Adrenal gland (tissue), 12 donors: ENCODE results near the gene ZC3H18. TPM values are rescaled to one million over a fixed set of nuclear protein-coding genes. Genes with fewer than 3 reads are reported as not detected.
A peak's percentile ranks its signal among the peaks of the same experiment; 100 is the strongest.

ENCODE experiments used
- DNase-seq, 7 donors: peaks; one replicate each; pipeline ENCODE4 v3.0.0-alpha.2; 2019 to 2020
- H3K27ac ChIP-seq, 5 donors: fragments of 200-600 bp; sonication (generic) in 4 of 5; 1 replicate in 3 of 5; 2 replicates in 2 of 5; pipeline versions ENCODE4 v1.5.1 to v1.8.0; 2016 to 2020; ENCODE audit warnings: mild to moderate bottlenecking in 1 of 5
- H3K27me3 ChIP-seq: fragments of 200-600 bp; 2 replicates; pipeline ENCODE4 v1.8.0; 2021
- H3K36me3 ChIP-seq, 2 donors: fragments of 200-600 bp; replicated peaks in 1 of 2; 1 replicate in 1 of 2; 2 replicates in 1 of 2; pipeline versions ENCODE4 v1.5.1 to v1.8.0; 2018 to 2022
- H3K4me1 ChIP-seq, 2 donors: fragments of 200-600 bp; replicated peaks in 1 of 2; 1 replicate in 1 of 2; 2 replicates in 1 of 2; pipeline versions ENCODE4 v1.5.1 to v1.8.0; 2018 to 2021
- H3K4me3 ChIP-seq, 4 donors: fragments of 200-600 bp; sonication (generic) in 3 of 4; one replicate each; pipeline ENCODE4 v1.5.1; 2016 to 2018
- H3K9me3 ChIP-seq, 3 donors: fragments of 200-600 bp; sonication (generic) in 1 of 3; replicated peaks in 1 of 3; 1 replicate in 2 of 3; 2 replicates in 1 of 3; pipeline versions ENCODE4 v1.5.1 to v1.8.0; 2016 to 2021
- CTCF ChIP-seq, 6 experiments: fragments of 450-650 bp in 4 of 6; fragments of 200-600 bp in 2 of 6; sonication (generic) in 1 of 6; IDR thresholded peaks; 1 replicate in 5 of 6; 2 replicates in 1 of 6; pipeline versions ENCODE4 v1.5.1 to v1.8.0; 2016 to 2021; ENCODE audit warnings: antibody characterized with exemption in 6 of 6, mild to moderate bottlenecking in 2 of 6, moderate library complexity in 1 of 6
- POLR2A ChIP-seq, 2 donors: fragments of 450-650 bp; IDR thresholded peaks; one replicate each; pipeline ENCODE4 v1.6.1; 2017; ENCODE audit warnings: antibody characterized with exemption in 2 of 2, mild to moderate bottlenecking in 2 of 2, moderate library complexity in 1 of 2
- WGBS, 4 donors: extraction: QIAGEN DNeasy Blood & Tissue Kit in 2 of 4; methylation state at CpG; one replicate each; pipeline versions ENCODE4 v1.1.5 to v1.1.7; 2013 to 2017; 5-methylcytosine and 5-hydroxymethylcytosine counted together
- intact Hi-C, 2 donors: fragments of 100-400 bp; cut with DNase I; formaldehyde crosslinking; loops; one replicate each; pipeline versions ENCODE4 v1.14.1 to v1.15.0; 2022 to 2023
- polyA plus RNA-seq, 3 donors: library from polyadenylated mRNA; stranded (reverse); fragments of 200-250 nt in 2 of 3; fragments of 350-450 nt in 1 of 3; fragmentation: Illumina TruSeq in 1 of 3; extraction: RNeasy Lipid Tissue Mini Kit (QIAGEN cat#74804) in 1 of 3; gene quantifications; one replicate each; pipeline ENCODE4 v1.2.3, GENCODE V29; 2013 to 2014
- total RNA-seq, 9 donors: library from RNA; depleted of rRNA in 4 of 9; stranded (reverse); fragments of >200 nt in 4 of 9; fragments of 120-200 nt in 1 of 9; fragmentation: NEBNext Ultra II Directional in 1 of 9; extraction: Animal tissue kit (Norgen Biotek cat#: 25700) in 1 of 9; gene quantifications; one replicate each; pipeline versions ENCODE4 v1.1.0 to v1.2.4, GENCODE V29; 2013 to 2023
- donor health status: healthy with polysubstance abuse.
- donor health status: Bipolar disorder and iron deficiency.
- donor health status: DM: yes; HTN: yes; CAD: no.
- donor health status: DM: no; HTN: no; CAD: no.
- donor health status: DM: no; HTN: no; CAD: no.
- donor health status: DM: yes; HTN: yes; CAD: no.

Gene ZC3H18
- total and polyA plus RNA-seq, 12 donors = 6.1 to 49.1 (median 22.9) TPM

DNA sequence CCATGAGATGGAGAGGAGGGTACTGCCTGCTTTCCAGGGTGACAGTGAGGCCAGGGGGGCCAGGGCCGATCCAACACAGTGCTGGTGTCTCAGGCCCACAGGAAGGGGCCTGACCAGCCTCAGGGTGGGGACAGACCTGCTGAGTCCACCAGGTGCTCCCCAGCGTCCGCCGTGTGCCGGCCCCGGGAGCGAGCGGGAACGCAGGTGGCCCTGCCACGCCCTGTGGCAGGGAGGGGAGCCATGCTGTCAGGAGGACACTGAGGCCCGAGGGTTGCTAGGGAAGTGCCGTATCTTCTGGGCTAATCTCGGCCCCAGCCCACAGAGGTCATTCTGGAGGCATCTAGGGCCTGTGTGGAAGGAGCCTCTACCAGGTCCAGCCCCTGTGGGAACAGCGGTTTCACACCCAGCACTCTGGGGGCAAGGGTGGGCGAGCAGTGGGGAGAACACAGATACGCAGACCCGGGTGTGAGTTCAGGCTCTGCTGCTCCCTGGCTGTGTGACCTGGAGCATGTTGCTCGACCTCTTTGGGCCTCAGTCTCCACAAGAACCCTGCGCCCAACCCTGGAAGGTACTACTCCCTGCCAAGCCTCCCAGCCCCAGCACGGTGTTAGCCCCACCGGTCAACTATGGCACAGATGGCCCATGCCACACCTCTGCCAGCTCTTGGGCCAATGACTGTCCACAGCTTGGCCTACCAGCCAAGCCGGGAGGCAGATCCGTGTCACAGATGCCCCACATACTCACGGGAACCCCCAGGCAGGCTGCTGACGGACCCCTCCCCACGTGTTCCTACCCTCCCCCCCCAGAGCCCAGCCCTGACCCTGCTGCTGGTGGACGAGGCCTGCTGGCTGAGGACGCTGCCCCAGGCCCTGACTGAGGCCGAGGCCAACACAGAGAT lies 43.9 kb upstream of the ZC3H18 start:
- peaks cover 0 to 15% of the 10 kb centered on the region in 2 donors for H3K4me1 ChIP-seq
- intact Hi-C loops = loop anchor here (2.0 kb wide), 2 partner anchors 81 to 83 kb away; no protein-coding TSS in a partner anchor
- WGBS, 4 donors = 72 to 80% (median 73%) methylated on average over 7 to 29 of the region's 29 CpGs

GRCh38 chr16:88526906-88527185 lies 43.4 kb upstream of the ZC3H18 start:
- Histone ChIP-seq H3K9me3 (no peaks in the 10 kb centered on the region), H3K27ac (peak overlapping the region in 1 of 5 donors; percentile 17), H3K36me3 (no peaks in the 10 kb centered on the region), H3K4me1 (peaks cover 0 to 15% of the 10 kb centered on the region in 2 donors), H3K27me3 (no peaks in the 10 kb centered on the region), H3K4me3 (no peak overlapping the region)
- no peak for DNase-seq
- TF ChIP-seq CTCF (IDR thresholded peaks at IDR 0.05) (no peak), POLR2A (IDR thresholded peaks at IDR 0.05) (no peak)
- intact Hi-C loops = loop anchor here (2.0 kb wide), 2 partner anchors 82 to 84 kb away; no protein-coding TSS in a partner anchor
- 45 to 83% (median 67%) methylated on average over 2 to 9 of the region's 9 CpGs for WGBS, 4 donors

More for the DNA sequence above, 43.9 kb upstream of the ZC3H18 start:
- no peaks in the 10 kb centered on the region for H3K9me3 ChIP-seq
- no peak for DNase-seq
- no peaks in the 10 kb centered on the region for H3K36me3 ChIP-seq
- TF ChIP-seq POLR2A (IDR thresholded peaks at IDR 0.05) (no peak), CTCF (IDR thresholded peaks at IDR 0.05) (no peak)
- H3K27me3 ChIP-seq = no peaks in the 10 kb centered on the region
- no peak overlapping the region for H3K4me3 ChIP-seq
- peak overlapping the region in 1 of 5 donors; percentile 38 for H3K27ac ChIP-seq

DNA sequence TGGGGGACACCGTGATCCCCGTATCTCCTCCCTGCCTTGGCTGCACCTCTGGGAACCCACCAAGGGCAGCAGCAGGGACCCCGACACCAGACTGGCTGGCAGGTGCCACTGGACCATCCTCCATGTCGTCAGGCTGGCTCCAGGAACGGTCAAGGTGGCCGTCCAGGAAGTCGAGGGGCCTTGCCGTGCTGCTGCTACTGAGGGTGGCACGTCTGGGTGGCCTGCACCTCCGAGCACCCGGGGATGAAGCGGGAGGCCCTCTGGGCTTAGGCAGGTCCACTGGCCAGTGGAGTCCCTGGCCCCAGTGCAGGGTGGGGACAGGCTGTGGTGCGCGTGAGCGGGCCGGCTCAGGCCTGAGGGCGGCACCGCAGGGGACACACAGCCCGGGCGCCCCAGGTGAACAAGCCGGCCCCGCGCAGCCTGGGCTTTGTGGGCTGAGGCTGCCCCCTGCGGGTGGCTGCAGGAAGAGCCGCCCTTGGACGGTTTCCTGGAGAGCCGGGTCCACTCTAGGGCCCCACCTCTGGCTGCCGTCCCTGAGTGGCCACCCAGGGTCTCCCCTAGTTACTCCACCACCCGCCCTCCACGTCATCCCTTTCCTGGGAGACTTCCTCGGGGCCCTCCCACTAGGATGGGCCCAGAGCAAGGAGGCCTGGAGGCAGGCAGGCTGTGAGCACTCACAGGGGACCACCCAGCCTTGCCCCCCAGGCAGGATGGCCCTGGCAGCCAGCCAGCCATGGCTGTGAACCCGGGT lies 42.8 kb upstream of the ZC3H18 start:
- Histone ChIP-seq H3K27me3 (no peaks in the 10 kb centered on the region), H3K4me3 (no peak overlapping the region), H3K9me3 (no peaks in the 10 kb centered on the region), H3K4me1 (peaks cover 0 to 16% of the 10 kb centered on the region in 2 donors), H3K36me3 (no peaks in the 10 kb centered on the region), H3K27ac (peak overlapping the region in 1 of 5 donors; percentile 17)
- DNase-seq = peak in 6 of 7 donors; percentile 37 to 85 (median 66)
- intact Hi-C loops = loop anchor here (2.0 kb wide), 2 partner anchors 83 to 85 kb away; no protein-coding TSS in a partner anchor
- TF ChIP-seq POLR2A (IDR thresholded peaks at IDR 0.05) = no peak
- TF ChIP-seq CTCF (IDR thresholded peaks at IDR 0.05) = peak; percentile 61 to 91 (median 86)
- 12 to 45% (median 25%) methylated on average over 5 to 32 of the region's 32 CpGs for WGBS, 4 donors
